WTC11 (cell line): ENCODE measurements around the gene PFDN2.

ENCODE experiments used
- CTCF ChIP-seq: fragments of 200-600 bp; IDR thresholded peaks from 2 replicates; pipeline ENCODE4 v1.8.0; 2022; ENCODE audit warnings: antibody characterized with exemption
- HMGXB4 ChIP-seq: sonication (generic); formaldehyde crosslinking; IDR thresholded peaks from 2 replicates; pipeline ENCODE4 v1.8.1; 2023; ENCODE audit warnings: mild to moderate bottlenecking, moderate library complexity, missing genetic modification reagents
- MXD4 ChIP-seq: fragments of 250-450 bp; sonication (Bioruptor Pico); IDR thresholded peaks from 2 replicates; pipeline ENCODE4 v1.8.0; 2021; ENCODE audit warnings: mild to moderate bottlenecking, moderate library complexity, borderline replicate concordance
- SOX15 ChIP-seq: fragments of 250-450 bp; sonication (Bioruptor Pico); IDR thresholded peaks from 2 replicates; pipeline ENCODE4 v1.9.0; 2021; ENCODE audit warnings: mild to moderate bottlenecking
- STAT6 ChIP-seq: sonication (generic); formaldehyde crosslinking; conservative IDR thresholded peaks from 2 replicates; pipeline ENCODE4 v1.8.1; 2023; ENCODE audit warnings: mild to moderate bottlenecking, low read depth, missing genetic modification reagents, moderate library complexity
- ZBTB21 ChIP-seq: sonication (generic); formaldehyde crosslinking; IDR thresholded peaks from 2 replicates; pipeline ENCODE4 v1.8.1; 2023; ENCODE audit warnings: mild to moderate bottlenecking, missing genetic modification reagents, borderline replicate concordance
- ZNF138 ChIP-seq: sonication (generic); formaldehyde crosslinking; conservative IDR thresholded peaks from 2 replicates; pipeline ENCODE4 v1.8.1; 2022; ENCODE audit warnings: mild to moderate bottlenecking, moderate library complexity, missing genetic modification reagents
- ZNF281 ChIP-seq: sonication (generic); formaldehyde crosslinking; IDR thresholded peaks from 2 replicates; pipeline ENCODE4 v1.8.0; 2023; ENCODE audit warnings: mild to moderate bottlenecking, missing genetic modification reagents
- TF ChIP-seq, protein P1 (sequence below): sonication (generic); formaldehyde crosslinking; IDR thresholded peaks from 2 replicates; pipeline ENCODE4 v1.8.0; 2022; ENCODE audit warnings: mild to moderate bottlenecking, missing genetic modification reagents
- TF ChIP-seq, protein P2 (sequence below): sonication (generic); formaldehyde crosslinking; IDR thresholded peaks from 2 replicates; pipeline ENCODE4 v1.8.0; 2022; ENCODE audit warnings: mild to moderate bottlenecking, missing genetic modification reagents

DNA sequence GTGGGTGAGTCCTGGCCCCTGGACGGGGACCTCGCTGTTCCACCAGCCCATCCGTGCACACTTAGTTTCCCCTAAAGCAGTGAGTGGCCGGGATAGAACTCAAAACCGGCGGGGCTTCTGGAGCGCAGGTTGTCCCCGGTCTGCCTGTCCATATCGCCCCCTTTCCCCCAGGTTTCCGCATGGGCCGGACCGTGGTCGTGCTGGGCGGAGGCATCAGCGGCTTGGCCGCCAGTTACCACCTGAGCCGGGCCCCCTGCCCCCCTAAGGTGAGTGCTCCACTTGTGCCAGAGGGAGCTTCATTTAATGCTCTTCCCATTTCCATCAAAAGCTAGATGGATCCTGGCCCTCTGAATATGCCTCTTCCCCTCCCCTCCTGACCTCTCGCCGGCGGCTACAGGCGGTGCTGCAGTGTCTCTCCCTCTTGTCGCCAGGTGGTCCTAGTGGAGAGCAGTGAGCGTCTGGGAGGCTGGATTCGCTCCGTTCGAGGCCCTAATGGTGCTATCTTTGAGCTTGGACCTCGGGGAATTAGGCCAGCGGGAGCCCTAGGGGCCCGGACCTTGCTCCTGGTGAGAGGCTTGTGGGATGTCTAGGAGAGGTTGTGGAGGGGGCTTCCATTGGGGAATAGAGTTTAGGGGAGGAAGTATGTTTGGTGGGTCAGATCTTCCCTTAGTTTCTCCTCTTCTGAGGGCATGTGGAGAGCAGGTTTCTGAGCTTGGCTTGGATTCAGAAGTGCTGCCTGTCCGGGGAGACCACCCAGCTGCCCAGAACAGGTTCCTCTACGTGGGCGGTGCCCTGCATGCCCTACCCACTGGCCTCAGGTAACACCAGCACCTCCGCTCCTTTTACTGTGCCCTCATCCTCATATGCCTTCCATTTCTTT is 49.1 kb upstream of the PFDN2 start:
- TF ChIP-seq CTCF (no peak), HMGXB4 (CRISPR knock-in tag) (no peak), ZNF138 (CRISPR knock-in tag) (no peak), ZBTB21 (CRISPR knock-in tag) (no peak), SOX15 (CRISPR knock-in tag) (no peak), MXD4 (CRISPR knock-in tag) (no peak), ZNF281 (CRISPR knock-in tag) (no peak), STAT6 (CRISPR knock-in tag) (no peak)
- TF ChIP-seq, protein P1, sequence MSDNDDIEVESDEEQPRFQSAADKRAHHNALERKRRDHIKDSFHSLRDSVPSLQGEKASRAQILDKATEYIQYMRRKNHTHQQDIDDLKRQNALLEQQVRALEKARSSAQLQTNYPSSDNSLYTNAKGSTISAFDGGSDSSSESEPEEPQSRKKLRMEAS (CRISPR knock-in tag): no peak
- TF ChIP-seq, protein P2, sequence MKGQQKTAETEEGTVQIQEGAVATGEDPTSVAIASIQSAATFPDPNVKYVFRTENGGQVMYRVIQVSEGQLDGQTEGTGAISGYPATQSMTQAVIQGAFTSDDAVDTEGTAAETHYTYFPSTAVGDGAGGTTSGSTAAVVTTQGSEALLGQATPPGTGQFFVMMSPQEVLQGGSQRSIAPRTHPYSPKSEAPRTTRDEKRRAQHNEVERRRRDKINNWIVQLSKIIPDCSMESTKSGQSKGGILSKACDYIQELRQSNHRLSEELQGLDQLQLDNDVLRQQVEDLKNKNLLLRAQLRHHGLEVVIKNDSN (CRISPR knock-in tag): no peak
